GDM1 (cell line): ENCODE data around the gene HOXB5.

ENCODE experiments used
- DNase-seq: peaks from one replicate; lab custom pipeline; 2025; lab: John Stamatoyannopoulos, UW

Gene HOXB5

DNA sequence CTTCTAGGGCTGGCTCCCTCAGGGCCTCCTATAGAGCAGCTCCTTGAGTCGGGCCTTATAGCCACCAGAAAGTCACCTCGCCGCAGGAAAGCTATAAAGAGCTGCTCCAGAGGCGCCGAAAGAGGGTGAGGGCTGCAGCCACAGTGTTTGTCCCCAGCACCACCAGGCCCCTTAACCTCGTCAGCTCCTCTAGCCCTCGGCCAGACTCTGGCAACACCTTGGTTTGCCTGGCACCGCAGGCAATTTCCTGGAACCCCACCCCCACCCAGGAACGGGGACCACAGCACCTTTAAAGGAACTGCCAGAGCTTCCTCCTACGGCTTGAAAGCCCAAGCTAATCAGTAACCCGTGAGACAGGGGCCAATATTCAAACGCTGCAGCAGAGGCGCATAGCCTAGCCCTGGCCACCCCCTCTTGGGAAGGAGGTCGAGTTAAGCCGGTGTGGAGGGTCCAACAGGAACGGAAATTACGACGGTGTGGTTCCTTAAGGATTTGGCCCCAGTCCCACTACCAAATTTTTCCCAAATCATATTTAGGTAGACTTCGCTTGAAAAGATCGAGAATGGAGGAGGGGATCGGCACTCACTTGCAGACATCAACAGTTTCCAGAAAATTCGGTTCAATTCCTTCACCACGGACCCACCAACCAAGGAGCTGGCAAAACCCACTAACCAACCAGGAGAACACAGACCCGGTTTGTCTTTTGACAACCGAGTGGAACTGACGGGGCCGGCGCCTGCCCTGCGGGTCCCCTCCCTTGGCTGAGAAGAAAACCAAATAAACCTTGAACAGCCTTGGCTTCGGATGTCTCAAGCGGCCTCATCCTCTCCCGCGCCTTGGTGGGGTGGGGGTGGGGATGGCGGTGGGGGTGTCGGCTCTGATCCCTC, 8.2 kb upstream of the HOXB5 start:
- DNase-seq: no peak

DNA sequence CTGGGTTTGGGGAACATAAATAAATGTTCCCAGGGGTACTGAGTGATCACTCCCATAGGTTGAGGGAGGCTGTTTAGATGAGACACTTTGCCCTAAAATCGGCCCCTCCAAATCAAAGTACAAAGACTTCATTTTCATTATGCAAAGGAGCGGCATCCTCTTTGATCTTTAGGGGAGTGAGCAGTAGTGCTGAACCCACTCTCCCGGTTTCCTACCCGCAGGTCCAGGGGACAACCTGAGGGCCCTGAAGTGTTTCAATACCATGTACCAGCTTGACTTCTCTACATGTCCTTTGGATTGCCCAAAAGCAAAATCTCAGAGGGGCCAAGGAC, 7.6 kb upstream of the HOXB5 start:
- DNase-seq: no peak

DNA sequence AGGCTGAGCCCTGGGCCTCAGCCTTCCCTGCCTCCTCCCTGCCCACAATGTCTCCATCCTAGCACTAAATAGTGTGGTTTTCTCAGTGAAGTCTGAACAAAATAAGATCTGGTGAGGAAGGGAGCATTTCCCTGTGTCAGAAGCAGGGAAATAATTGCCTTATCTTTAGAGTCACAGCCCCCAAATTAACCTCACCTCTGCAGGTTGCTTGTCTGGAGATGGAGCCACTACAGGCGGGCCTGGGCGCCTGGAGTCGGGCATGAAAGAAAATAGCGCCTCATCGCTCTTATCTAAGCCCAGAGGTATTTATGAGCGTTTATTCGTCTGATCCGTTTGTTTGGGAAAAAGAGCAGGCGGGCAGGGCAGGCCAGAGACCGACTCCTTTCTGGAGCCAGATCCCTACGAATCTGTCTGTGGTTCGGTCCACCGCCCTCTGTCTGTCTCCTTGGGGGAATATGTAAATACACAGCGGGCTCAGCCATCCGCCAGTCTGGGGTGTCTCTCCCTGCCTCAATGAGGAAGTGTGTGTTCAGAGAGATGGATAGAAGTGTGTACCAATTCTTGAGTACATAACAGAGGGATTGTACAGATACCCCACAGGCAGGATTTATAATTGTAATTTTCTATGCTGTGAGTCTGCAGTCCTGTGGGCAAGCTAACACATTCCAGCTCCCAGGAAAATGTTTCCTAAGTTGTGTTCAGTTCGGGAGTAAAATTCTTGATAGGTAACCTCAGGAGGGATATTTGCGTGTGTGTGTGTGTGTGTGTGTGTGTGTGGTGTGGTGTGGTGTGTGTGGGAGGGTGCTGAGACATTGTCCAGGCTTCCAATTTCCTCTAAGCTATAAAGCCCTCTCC, 6.9 kb upstream of the HOXB5 start:
- DNase-seq: no peak

DNA sequence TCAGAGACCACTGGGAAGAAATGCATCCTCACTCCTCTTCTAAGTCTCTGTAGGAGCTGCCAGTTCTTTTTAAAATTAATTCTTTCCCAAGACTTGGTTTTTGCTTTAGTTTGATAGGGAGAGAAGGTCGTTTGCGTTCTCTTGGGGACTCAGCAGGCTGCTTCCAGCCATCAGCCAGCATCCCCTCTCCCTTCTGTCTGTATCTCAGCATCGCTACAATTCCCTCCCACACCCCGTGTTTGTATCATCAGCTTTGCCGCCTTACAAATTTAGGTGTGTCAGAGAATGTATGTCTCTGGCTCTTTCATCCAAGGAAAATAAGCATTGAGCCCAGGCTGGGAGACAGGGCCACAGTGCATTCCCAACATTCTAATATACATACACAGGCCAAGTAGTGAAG, 5.8 kb upstream of the HOXB5 start:
- no peak for DNase-seq

DNA sequence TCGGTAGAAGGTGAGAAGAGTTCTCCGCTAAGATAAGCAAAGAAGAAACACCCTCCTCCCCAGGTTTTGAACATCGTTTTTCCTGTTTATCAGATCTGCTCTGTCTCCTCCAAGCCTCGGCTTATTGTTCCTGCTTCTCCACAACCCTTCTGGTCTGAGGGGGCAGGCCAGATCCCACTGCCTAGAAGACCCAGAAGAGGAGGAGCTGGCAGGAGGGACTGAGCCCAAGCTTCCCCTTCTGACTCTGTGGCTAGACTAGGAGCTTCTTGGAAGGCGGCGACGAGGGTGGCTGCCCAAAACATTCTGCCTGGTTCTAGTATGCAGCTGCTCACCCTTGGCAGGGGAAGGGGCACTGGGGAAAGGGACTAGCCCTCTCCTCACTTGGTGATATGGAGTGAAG, 5.2 kb upstream of the HOXB5 start:
- no peak for DNase-seq

DNA sequence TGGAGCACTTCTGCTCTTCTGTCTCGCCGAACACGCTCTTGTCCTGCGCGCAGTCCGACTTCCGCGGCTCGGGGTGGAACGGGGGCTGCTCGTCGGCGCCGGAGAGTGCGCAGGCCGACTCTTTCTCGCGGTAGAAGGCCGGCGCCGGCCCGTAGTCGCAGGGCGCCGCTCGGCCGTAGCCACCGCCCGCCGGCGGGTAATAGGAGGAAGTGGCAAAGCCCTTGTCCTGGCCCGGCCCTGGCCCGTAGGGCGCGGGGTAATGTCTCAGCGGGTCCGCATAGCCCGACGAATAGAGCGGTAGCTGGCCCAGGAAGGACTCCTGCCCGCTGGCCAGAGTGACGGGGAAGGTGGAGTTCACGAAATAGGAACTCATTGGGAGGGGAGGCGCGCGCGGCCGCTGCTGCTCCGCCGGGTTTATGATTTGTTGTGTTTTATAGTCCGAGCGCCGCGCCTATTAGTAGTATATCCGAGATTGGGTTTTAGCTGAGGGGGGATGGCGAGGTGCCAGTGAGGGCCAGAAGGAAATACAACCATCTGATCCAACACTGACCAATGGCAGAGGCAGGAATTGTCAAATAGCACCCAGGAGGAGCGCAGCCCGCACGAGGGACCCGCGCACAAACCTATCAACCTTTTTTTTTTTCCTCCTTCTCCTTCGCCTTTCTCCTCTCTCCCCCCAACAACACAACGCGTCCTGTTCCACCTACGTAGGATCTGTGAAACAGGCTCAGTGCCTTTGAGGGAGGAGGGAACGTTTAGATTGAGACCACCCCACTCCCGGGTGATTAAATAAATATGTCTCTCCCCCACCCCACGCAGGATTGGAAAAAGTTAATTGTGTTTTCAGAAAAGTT, 4.4 kb upstream of the HOXB5 start:
- peak; percentile 21 for DNase-seq

DNA sequence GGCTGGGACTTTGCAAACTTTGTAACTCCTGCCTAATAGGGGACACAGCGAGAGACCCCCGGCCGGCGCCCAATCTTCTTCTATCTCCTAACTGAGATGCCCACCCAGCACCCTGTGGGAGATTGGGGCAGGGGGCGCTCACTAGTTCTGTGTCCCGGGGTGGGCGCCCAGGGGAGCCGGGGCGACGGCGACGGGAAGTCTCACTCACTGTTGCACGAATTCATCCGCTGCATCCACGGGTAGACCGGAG, 3.9 kb upstream of the HOXB5 start:
- no peak for DNase-seq

DNA sequence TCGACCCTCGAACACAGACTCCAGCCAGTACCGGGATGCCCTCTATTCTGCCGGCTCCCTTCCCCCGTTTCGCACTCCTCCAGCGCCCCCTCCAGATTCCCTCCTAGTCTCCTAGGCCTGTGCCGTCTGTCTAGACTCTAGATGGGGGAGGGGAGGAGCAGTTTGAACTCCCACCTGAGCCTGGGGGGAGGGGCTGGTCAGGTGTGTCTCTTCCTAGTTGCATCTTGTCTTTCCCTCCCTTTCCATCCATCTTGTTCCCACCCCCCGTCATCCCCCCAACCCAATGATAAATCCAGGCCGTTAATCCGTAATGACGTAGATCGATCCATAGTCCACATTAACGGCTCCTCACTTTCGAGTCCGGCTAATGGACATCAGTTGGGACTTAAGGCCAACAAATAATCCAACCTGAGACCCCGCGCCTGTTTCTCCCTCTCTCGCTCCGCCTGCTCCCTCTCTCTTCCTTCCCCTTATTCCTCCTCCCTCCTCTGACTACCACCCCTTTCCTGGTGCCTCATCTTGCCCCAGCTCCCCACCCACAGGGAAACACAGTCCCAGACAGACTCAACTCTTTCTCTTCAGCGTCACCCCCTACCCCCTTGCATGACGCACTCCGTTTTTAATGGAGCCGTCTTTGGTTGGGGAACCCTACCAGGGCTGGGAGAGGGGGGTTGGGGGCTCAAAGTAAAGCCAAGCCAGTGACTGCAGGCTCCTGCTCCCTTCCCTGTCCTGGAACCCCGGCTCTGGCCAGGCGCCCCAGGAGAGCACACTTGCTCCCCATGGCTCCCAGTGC, 3.4 kb upstream of the HOXB5 start:
- DNase-seq: no peak

DNA sequence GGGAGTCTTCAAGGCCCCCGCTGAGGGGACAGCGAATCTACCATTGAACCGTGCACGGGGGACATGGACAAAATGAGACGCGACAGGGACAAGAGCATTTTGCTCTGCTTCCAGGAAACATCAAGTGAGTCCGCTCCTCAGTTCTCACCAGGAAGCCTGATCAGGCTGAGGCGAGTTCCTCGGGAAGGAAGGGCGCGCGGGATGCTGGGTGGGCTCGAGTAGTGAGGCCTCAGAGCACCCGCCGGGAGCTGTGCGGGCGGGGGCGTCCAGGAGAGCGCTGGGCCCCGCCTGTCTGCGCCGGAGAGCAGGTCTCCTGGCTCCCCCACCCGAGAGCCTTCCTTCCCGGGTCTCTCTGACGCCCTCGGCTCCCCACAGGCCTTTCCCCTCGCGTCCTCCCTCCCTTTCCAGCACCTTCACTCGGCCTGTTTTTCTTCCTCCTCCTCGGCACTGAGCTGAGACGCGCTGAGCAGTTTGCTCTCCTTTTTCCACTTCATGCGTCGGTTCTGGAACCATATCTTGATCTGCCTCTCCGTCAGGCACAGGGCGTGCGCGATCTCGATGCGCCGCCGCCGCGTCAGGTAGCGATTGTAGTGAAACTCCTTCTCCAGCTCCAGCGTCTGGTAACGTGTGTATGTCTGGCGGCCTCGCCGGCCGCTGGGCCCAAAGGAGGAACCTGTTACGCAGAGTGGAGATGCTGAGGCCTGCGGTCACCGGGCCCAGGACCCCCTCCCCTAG, 2.6 kb upstream of the HOXB5 start:
- no peak for DNase-seq

DNA sequence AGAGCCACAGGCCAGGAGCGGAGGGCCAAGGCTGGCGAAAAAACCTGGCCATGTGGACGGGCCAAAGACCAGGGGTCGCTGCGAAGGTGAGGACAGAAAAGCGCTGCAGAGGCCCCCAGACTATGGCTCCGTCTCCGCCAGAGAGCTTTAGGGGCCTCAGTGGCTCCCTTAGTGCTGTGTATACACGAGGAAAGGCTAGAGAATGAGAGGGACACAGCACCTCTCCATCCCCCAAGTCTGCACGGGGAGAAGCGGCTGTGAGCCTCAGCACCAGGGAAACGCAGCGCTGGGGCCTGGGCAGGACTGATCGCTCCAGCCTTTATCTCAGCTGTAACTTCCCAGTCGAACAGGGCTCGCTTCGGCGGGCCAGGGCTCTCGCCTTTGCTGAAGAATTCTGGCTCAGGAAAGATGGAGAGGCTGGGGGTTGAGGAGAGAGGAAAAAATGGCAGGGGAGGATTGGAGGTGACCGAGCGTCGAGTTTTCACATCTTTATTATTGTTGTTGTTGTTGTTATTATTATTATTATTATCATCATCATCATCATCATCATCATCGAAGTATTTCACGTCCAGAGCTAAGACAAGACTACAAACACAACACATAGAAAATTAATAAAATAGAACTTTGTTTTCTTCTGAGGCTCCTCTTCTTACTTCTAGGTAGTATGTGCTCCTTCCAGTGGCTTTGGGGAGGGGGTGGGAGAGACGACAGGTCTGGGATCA, 1.9 kb upstream of the HOXB5 start:
- no peak for DNase-seq

DNA sequence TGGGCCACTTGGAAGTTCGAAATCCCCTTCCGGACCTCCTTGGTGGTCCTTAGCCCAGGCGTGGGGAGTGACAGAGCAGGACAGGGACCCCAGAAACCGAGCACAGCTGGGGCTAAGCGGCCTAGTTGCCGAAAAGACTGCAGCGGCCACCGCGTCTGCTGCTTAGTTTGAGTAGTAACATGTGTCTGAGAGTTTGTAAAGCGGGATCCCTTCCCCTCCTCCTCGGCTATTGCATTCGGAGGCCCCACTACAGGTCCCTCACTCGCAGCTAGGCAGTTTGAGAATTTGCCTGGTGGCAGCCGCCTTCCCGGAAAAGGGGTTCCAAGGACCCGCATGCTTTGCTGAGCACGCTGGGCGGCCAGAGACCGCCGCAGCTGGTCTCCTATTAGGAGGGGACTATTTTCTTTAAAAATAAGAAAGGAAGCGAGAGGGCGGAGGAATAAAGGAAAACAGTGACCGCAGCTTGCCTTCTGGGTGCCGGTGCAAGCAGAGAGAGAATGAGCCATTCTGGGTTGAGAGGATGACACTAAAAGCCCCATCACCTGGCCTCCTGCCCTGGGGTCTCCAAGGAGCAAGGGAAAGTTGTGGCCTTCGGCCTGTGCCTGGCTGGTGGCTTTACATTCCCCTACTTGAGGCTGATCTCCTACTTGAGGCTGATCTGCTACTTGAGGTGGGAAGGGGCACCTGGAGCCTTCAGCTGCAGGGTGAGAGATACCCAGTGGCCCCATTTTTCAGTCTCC, 1.1 kb upstream of the HOXB5 start:
- DNase-seq: no peak

DNA sequence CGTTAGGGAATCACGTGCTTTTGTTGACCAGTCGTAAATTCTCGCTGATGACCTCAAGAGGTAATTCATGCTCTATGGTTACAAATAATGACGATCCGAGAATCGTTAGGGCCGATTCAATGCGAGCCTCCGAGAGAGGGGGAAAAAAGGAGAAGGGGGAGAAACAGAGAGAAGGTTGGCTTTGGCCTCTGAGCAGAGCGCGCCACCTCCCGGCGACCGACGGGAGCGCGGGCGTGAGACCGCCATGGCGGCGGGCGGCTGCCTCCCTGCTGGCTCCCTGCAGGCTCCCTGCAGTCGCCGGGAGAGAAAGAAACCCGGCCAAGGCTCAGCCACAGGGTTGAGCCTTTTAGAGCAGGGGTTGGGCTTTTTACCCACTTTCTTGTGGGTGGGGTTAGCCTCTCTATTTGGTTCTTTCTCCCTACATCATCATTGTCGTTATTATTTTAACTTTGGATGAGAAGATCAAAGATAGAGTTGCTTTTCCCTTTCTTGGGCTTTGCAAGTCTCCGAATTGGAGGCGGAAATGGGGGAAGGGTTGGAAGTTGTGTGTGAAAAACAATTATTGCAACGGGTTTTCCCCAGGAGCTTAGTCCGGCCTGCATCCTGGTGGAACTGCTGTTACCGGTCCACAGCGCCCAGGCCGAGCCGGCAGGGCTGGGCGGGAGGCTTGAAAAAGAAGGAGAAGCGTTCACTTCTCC, 410 bp upstream of the HOXB5 start:
- peak; percentile 58 for DNase-seq

DNA sequence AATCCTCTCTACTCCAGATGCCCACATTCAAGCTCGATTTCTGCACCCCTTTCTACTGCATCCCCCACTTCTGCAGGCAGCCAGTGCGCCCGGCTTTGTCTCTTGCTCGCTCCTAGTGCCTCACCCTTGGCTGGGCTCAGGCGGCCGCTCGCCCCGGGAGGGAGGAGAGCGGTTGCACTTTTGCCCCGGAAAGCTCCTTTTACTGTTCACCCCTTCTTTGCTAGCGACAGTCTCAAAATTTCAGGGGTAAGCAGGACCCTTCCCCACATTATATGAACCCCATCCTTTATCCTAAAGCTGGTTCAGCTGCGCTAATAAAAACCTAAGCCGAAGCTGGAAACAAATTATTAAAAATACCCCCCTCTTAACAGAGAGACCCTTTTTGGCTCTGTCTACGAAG, 1.0 kb downstream of the HOXB5 start:
- no peak for DNase-seq

DNA sequence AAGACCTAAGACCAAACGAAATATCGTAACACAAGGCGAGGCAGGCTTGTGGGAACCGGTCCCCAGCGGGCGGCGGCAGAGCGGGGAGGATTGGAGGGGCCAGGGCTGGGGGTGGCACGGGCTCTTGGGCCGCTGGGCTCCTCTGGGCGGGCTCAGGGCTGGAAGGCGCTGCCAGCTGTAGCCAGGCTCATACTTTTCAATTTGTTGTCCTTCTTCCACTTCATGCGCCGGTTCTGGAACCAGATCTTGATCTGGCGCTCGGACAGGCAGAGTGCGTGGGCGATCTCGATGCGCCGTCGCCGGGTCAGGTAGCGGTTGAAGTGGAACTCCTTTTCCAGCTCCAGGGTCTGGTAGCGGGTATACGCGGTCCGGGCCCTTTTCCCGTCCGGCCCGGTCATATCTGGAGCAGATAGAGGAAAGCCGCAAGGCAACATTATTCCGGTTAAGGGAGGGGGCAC, 1.5 kb downstream of the HOXB5 start:
- no peak for DNase-seq

DNA sequence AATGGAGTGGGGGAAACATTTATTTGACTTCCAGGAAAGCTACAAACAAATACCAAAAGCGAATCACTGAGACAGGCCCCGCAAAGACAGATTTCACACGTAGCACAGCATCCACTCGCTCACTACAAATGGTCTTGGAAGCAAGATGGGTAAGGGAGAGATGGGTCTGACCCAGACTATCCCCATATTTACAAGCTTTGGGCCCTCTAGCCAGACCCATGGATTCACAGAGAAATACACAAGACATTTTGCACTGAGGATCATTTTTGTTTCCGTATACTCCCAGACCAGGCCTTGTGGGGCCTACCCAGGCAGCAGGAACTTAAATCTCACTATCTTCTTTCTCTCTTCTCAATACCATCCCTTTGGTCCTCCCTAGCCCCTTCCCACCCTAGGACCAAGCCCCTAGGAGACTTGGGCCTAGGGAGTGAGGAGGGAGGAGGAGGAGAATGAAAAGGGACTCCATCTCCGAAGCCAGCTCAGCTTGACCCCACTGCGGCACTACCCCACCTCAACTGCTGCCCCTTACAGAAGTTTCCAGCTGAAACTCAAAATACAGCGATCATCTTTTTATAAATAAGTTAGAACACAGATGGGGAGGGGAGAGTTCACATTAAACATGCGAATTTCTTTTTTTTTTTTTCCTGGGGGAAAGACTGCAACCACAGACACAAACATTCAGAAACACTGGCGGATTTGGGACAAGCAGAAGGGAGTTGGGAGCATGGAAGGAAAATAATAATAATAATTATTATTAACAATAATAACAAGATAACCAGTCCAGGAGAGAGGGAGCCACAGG, 2.1 kb downstream of the HOXB5 start:
- no peak for DNase-seq

DNA sequence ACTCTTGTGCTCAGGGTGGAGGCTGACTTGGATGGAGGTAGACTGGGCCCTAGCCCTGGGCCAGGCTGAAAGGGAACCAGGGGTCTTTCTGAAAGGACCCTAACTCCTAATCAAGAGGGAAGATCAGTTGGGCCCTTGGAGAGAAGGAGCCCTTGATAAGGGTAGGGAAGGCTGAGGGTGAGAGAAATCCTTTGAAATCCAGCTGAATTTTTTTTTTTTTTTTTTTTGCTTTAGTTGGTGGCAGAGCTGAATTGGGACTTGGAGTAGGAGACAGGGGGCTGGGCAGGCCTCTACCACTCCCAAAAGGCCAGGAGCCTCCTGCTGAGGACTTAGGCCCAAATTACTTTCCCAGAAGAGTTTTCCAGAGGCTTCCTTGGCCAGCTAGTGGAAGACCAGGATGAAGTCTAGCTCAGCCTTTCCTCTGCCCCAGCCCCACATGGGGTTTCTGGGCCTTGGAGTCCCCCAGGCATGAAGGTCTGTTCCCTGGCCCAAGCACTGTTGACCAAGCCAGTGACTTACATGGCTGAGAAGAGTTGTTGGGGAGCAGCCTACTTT, 2.9 kb downstream of the HOXB5 start:
- no peak for DNase-seq

DNA sequence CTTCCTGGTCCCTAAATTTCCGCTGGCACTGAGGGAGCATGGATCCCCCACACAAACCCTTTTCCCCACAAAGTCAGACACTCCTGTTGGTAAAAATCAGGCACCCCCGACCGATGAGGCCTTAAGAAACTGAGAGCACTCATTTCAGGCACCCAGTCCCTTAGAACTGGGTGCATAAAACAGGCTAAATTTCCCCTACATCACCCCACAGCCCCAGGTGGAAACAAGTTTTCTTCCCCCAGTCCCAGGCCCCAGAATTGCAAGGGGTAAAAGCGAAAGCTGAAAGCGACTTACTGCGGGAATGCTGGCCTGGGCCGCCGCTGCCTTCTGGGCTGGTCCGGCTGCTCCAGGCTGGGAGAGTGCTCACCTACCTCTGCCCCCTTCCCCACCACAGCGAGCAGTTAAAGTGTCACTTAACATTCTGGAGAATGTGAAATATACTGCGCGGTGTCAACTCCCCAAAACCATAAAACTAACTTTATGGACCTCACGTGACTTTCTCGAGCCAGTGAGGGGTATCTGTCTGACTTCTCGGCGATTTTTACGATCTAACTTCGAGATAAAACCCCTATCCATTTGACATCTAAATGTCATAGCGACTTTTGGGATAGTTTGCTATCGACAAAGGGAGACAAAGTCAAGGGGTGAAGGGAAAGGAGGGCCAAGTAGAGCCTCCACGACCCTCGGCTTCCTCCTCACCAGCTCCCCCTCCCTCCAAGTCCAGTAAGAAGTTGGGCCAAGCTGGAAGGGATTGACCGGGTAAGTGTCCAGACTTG, 3.6 kb downstream of the HOXB5 start, which contains the start of gene HOXB3:
Gene HOXB3, minus strand, starts transcription at position 411 of the 776 bp plus-strand sequence. CDS start 37,767 bp downstream, outside the sequence.
- no peak for DNase-seq
